DOHH2 (cell line): Measurements from ENCODE around the gene CLDN7.

Source experiments
- CTCF ChIP-seq: fragments of 200-600 bp; sonication (generic); IDR thresholded peaks from one replicate; pipeline ENCODE4 v1.5.1; 2014; ENCODE audit warnings: antibody characterized with exemption, mild to moderate bottlenecking, low read depth, low read length; ENCODE audit not compliant: poor library complexity, severe bottlenecking
- EZH2phosphoT487 ChIP-seq: fragments of 200-600 bp; sonication (generic); IDR thresholded peaks from 2 replicates; pipeline ENCODE4 v1.6.1; 2017; ENCODE audit warnings: borderline replicate concordance, mild to moderate bottlenecking, antibody characterized with exemption, low read length, moderate library complexity, mixed read lengths

- TF ChIP-seq CTCF: no peak
- no peak for TF ChIP-seq EZH2phosphoT487
These were observed 25.0 kb downstream of the CLDN7 start for GRCh38 chr17:7237266-7237760.
